Measurements from ENCODE around the gene KRT38. TPM values are rescaled to one million over a fixed set of nuclear protein-coding genes. Genes with fewer than 3 reads are reported as not detected.

Gene KRT38
- total and polyA plus RNA-seq, 4 donors, result not detected

DNA sequence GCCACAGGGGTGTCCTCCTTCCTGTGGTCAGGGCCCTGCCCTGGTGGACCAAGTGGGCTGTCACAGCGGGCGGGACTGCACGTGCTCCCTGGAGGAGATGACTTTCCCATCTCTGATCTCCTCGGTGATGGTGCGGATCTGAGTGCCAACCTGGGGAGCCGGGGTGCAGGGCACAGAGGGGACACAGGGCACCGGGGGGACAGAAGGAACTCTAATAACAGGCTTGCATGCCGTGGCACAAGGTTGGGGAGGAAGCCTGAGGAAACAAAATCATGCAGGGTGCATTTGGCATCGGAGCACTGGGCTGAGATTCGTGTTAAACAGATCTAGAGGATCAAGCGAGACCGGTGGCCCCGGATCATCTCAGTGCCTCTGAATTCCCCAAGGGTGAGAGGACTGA lies 45.5 kb upstream of the KRT38 start:
- Histone ChIP-seq H3K4me1 (ENCODE audit: control insufficient read depth in 5 of 5, insufficient read depth in 5 of 5, low read length in 5 of 5) (no peaks in the 10 kb centered on the region), H3K27ac (ENCODE audit: low read depth in 1 of 2, low read length in 1 of 2) (no peak overlapping the region), H3K36me3 (ENCODE audit: control insufficient read depth in 4 of 4, insufficient read depth in 4 of 4, low read length in 4 of 4) (no peaks in the 10 kb centered on the region), H3K9me3 (ENCODE audit: control insufficient read depth in 4 of 4, insufficient read depth in 3 of 4, low read length in 3 of 4) (no peaks in the 10 kb centered on the region), H3K9ac (ENCODE audit: insufficient read depth in 1 of 2, low read length in 2 of 2) (no peak overlapping the region), H3K27me3 (ENCODE audit: control insufficient read depth in 3 of 3, insufficient read depth in 3 of 3, low read length in 2 of 3) (no peaks in the 10 kb centered on the region), H3K4me3 (no peak overlapping the region)
- TF ChIP-seq, protein P1, sequence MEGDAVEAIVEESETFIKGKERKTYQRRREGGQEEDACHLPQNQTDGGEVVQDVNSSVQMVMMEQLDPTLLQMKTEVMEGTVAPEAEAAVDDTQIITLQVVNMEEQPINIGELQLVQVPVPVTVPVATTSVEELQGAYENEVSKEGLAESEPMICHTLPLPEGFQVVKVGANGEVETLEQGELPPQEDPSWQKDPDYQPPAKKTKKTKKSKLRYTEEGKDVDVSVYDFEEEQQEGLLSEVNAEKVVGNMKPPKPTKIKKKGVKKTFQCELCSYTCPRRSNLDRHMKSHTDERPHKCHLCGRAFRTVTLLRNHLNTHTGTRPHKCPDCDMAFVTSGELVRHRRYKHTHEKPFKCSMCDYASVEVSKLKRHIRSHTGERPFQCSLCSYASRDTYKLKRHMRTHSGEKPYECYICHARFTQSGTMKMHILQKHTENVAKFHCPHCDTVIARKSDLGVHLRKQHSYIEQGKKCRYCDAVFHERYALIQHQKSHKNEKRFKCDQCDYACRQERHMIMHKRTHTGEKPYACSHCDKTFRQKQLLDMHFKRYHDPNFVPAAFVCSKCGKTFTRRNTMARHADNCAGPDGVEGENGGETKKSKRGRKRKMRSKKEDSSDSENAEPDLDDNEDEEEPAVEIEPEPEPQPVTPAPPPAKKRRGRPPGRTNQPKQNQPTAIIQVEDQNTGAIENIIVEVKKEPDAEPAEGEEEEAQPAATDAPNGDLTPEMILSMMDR (IDR thresholded peaks at IDR 0.05; ENCODE audit: control extremely low read depth, extremely low read depth), result no peak
- DNase-seq, result no peak
- 91 to 94% methylated on average over 13 of the region's 13 CpGs for WGBS, 2 donors
- no peak for ATAC-seq (ENCODE audit: insufficient read depth, low FRiP score)

DNA sequence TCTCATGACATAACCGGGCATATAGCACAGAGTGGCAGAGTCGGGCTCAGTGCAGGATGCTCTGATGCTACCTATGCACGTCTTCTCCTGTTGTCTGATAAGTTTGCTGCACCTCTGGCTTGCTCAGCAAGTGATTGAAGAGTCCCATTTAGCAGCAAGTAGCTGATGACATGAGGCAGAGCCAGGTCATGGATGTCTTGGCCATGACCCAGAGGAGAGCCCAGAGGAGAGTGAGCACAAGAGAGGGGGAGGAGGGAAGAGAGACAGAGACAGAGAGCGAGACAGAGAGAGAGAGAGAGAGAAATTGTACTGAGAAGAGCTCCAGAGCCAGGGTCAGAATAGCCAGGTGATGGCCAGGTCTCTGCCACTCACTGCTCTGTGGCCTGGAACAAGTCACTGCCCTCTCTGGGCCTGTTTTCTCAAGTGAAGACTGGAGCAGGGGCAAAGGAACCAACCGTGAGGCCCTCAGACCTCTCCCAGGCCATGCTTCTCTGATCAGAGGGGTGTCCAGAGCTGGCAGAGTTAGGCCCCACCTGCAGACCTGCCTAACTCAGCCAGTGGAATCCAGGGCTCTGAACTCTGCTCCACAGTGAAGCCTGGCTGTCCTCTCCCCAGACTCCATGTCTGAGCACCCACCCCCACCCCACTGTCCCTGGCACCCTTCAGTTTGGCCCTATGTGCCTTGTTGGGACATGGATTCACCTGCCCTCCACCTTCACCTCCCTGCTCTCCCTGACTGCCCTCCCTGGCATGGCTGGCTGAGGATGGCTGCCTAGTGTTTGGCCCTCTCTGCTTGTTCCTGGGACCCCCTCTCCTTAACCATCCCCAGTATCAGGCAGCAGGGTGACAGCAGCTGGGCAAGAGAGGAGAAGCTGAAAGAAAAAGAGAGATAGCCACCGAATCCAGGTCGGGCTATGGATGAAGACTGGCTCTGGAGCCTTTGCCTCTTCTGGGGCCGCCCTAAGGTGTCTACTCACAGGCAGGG lies 44.4 kb upstream of the KRT38 start:
- no peaks in the 10 kb centered on the region for H3K36me3 ChIP-seq (ENCODE audit: control insufficient read depth in 4 of 4, insufficient read depth in 4 of 4, low read length in 4 of 4)
- no peaks in the 10 kb centered on the region for H3K9me3 ChIP-seq (ENCODE audit: control insufficient read depth in 4 of 4, insufficient read depth in 3 of 4, low read length in 3 of 4)
- DNase-seq (no peak), ATAC-seq (ENCODE audit: insufficient read depth, low FRiP score) (no peak)
- H3K27ac ChIP-seq (ENCODE audit: low read depth in 1 of 2, low read length in 1 of 2), result no peak overlapping the region
- H3K9ac ChIP-seq (ENCODE audit: insufficient read depth in 1 of 2, low read length in 2 of 2), result no peak overlapping the region
- H3K4me3 ChIP-seq, result no peak overlapping the region
- WGBS, 2 donors, result 84 to 91% methylated on average over 8 of the region's 8 CpGs
- H3K4me1 ChIP-seq (ENCODE audit: control insufficient read depth in 5 of 5, insufficient read depth in 5 of 5, low read length in 5 of 5), result no peaks in the 10 kb centered on the region
- TF ChIP-seq, protein P1 (IDR thresholded peaks at IDR 0.05; ENCODE audit: control extremely low read depth, extremely low read depth), result no peak
- H3K27me3 ChIP-seq (ENCODE audit: control insufficient read depth in 3 of 3, insufficient read depth in 3 of 3, low read length in 2 of 3), result no peaks in the 10 kb centered on the region

DNA sequence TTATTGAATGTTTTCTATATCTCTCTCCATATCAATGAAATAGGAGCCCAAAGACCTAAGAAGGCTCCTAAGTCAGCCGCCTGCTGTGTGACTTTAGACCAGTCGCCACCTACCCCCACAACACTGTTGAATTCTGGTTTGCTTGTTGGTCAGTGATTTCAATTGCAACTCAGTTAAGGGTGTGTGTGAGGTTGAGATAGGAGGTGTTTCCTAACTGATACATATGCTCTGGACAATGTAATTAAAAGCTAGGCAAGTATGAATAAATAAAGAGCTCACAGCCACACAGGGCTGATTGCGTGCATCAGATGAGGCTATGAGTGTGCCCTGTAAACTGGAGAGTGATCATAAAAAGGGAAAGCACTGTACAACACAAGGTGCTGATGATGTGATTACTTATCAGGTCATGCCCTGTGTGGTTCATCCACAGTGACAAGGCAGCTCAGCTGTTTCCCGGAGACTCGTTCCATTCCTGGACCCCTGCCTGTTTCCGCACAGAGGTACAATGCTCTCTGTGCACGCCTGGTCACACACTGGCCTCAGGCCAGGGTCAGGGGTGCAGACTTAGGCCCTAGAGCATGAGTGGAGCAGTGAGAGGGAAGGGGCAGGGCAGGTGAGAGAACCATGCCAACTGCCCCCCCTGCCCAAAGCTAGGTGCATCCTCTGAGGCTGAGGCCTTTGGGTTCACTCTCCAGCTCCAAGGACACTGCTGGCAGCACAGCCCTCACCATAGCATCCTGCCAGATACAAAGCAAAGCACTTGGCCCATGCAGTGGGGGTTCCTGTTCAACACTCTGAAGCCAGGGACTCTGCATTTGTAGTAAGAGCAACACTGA lies 43.4 kb upstream of the KRT38 start:
- TF ChIP-seq, protein P1 (IDR thresholded peaks at IDR 0.05; ENCODE audit: control extremely low read depth, extremely low read depth), result no peak
- H3K36me3 ChIP-seq (ENCODE audit: control insufficient read depth in 4 of 4, insufficient read depth in 4 of 4, low read length in 4 of 4), result no peaks in the 10 kb centered on the region
- DNase-seq (no peak), ATAC-seq (ENCODE audit: insufficient read depth, low FRiP score) (no peak)
- H3K9ac ChIP-seq (ENCODE audit: insufficient read depth in 1 of 2, low read length in 2 of 2), result no peak overlapping the region
- H3K4me1 ChIP-seq (ENCODE audit: control insufficient read depth in 5 of 5, insufficient read depth in 5 of 5, low read length in 5 of 5), result no peaks in the 10 kb centered on the region
- no peaks in the 10 kb centered on the region for H3K27me3 ChIP-seq (ENCODE audit: control insufficient read depth in 3 of 3, insufficient read depth in 3 of 3, low read length in 2 of 3)
- no peak overlapping the region for H3K4me3 ChIP-seq
- H3K9me3 ChIP-seq (ENCODE audit: control insufficient read depth in 4 of 4, insufficient read depth in 3 of 4, low read length in 3 of 4), result no peaks in the 10 kb centered on the region
- no peak overlapping the region for H3K27ac ChIP-seq (ENCODE audit: low read depth in 1 of 2, low read length in 1 of 2)
- 72 to 79% methylated on average over 7 of the region's 7 CpGs for WGBS, 2 donors

Data from lung (tissue), 12 donors.